Natural killer cell treated with Interleukin-12 subunit alpha and Interleukin-12 subunit beta and Interleukin-15 and Interleukin-18, amount 100 ng/mL, for 72 hours (primary cell): ENCODE results near the gene OLFM2. TPM values are rescaled to one million over a fixed set of nuclear protein-coding genes. Genes with fewer than 3 reads are reported as not detected.
"Not testable (repeated sequence)": the region's sequence is repeated elsewhere in the genome, so short reads cannot be mapped to it uniquely, and the experiment has no call there.

Source experiments
- ATAC-seq, 2 donors: fragments of 150-1000 bp; cut with Tn5 transposase in 1 of 2; sonication (Bioruptor Pico), chemical (Tn5 transposase) in 1 of 2; 2 replicates each; pipeline ENCODE4 v1.10.0; 2021
- DNase-seq: peaks from one replicate; pipeline ENCODE4 v3.0.0; 2022; ENCODE audit warnings: low spot score
- H3K27ac Mint-ChIP-seq, 2 donors: 1 replicate in 1 of 2; 2 replicates in 1 of 2; pipeline ENCODE4 v1.8.0; 2022; ENCODE audit warnings: mixed read lengths in 2 of 2, mild to moderate bottlenecking in 1 of 2, moderate library complexity in 1 of 2
- H3K27me3 Mint-ChIP-seq, 2 donors: 1 replicate in 1 of 2; 2 replicates in 1 of 2; pipeline ENCODE4 v1.8.0; 2022; ENCODE audit warnings: mixed read lengths in 2 of 2
- H3K36me3 Mint-ChIP-seq: one replicate; pipeline ENCODE4 v1.8.0; 2022; ENCODE audit warnings: mixed read lengths
- H3K4me1 Mint-ChIP-seq, 2 donors: 1 replicate in 1 of 2; 2 replicates in 1 of 2; pipeline ENCODE4 v1.8.0; 2022; ENCODE audit warnings: low read depth in 2 of 2, mixed read lengths in 2 of 2, mild to moderate bottlenecking in 1 of 2
- H3K4me3 Mint-ChIP-seq: one replicate; pipeline ENCODE4 v1.8.0; 2022; ENCODE audit warnings: mixed read lengths
- H3K9me3 Mint-ChIP-seq: 2 replicates; pipeline ENCODE4 v1.8.0; 2022; ENCODE audit warnings: mixed read lengths
- total RNA-seq, 2 donors: library from RNA; stranded (reverse); gene quantifications; one replicate each; pipeline ENCODE4 v1.2.3, GENCODE V29; 2022

The OLFM2 gene
- total RNA-seq, 2 donors from 2014 or later = not detected

- peak overlapping the region; percentile 88 for H3K4me3 Mint-ChIP-seq
- H3K4me1 Mint-ChIP-seq = peaks cover 12 to 15% of the 10 kb centered on the region in 2 donors
- DNase-seq = no peak
- peak in 1 of 2 donors; percentile 0 for ATAC-seq
- H3K27me3 Mint-ChIP-seq = no peaks in the 10 kb centered on the region
- peak overlapping the region; percentile 35 to 75 for H3K27ac Mint-ChIP-seq
- no peaks in the 10 kb centered on the region for H3K36me3 Mint-ChIP-seq
- no peaks in the 10 kb centered on the region for H3K9me3 Mint-ChIP-seq
Observed at GRCh38 chr19:9835507-9835949, 100.8 kb downstream of the OLFM2 start.

GRCh38 chr19:9834726-9835506 lies 101.4 kb downstream of the OLFM2 start, which contains the start of gene PIN1:
Gene PIN1 (plus strand): TSS chr19:9835318. CDS start chr19:9835345, 27 bp downstream.
- Mint-ChIP-seq H3K36me3 (no peaks in the 10 kb centered on the region), H3K9me3 (no peaks in the 10 kb centered on the region), H3K4me3 (peak within 1 kb of the TSS; percentile 88), H3K27ac (peak within 1 kb of the TSS; percentile 45 to 75), H3K4me1 (peaks cover 12 to 15% of the 10 kb centered on the region in 2 donors), H3K27me3 (no peaks in the 10 kb centered on the region)
- peak; percentile 98 to 99 for ATAC-seq
- peak; percentile 99 for DNase-seq

GRCh38 chr19:9834307-9834725 lies 102.0 kb downstream of the OLFM2 start:
- ATAC-seq (no peak), DNase-seq (no peak)
- Mint-ChIP-seq H3K9me3 (no peaks in the 10 kb centered on the region), H3K36me3 (no peaks in the 10 kb centered on the region), H3K4me3 (peak overlapping the region; percentile 74), H3K27me3 (no peaks in the 10 kb centered on the region), H3K4me1 (peaks cover 12 to 15% of the 10 kb centered on the region in 2 donors), H3K27ac (peak overlapping the region; percentile 45 to 68)

GRCh38 chr19:9828551-9829063 lies 107.7 kb downstream of the OLFM2 start:
- no peak for DNase-seq
- Mint-ChIP-seq H3K4me1 (peaks cover 11 to 22% of the 10 kb centered on the region in 2 donors), H3K9me3 (no peaks in the 10 kb centered on the region)

GRCh38 chr19:9827289-9828238 lies 108.8 kb downstream of the OLFM2 start, which contains the start of gene UBL5:
Gene UBL5 (plus strand): TSS chr19:9827918. CDS start chr19:9828338, 420 bp downstream.
- H3K4me1 Mint-ChIP-seq = peaks cover 11 to 23% of the 10 kb centered on the region in 2 donors
- peak within 1 kb of the TSS; percentile 96 for H3K4me3 Mint-ChIP-seq
- peak; percentile 91 for DNase-seq

More at GRCh38 chr19:9828551-9829063, 107.7 kb downstream of the OLFM2 start:
- Mint-ChIP-seq H3K36me3 (no peaks in the 10 kb centered on the region), H3K27ac (peak overlapping the region; percentile 81 to 93), H3K4me3 (peak overlapping the region; percentile 96), H3K27me3 (no peaks in the 10 kb centered on the region)
- no peak for ATAC-seq

GRCh38 chr19:9823816-9824215 lies 112.5 kb downstream of the OLFM2 start:
- no peaks in the 10 kb centered on the region for H3K27me3 Mint-ChIP-seq
- no peak for ATAC-seq

More at GRCh38 chr19:9827289-9828238, 108.8 kb downstream of the OLFM2 start, which contains the start of gene UBL5:
- Mint-ChIP-seq H3K36me3 (no peaks in the 10 kb centered on the region), H3K27me3 (no peaks in the 10 kb centered on the region), H3K9me3 (no peaks in the 10 kb centered on the region), H3K27ac (peak within 1 kb of the TSS; percentile 81 to 93)
- ATAC-seq = peak; percentile 98 to 99

GRCh38 chr19:9820034-9820433 lies 116.3 kb downstream of the OLFM2 start:
- Mint-ChIP-seq H3K27ac (peak overlapping the region; percentile 82 to 83), H3K4me3 (peak overlapping the region; percentile 89), H3K4me1 (peaks cover 17 to 24% of the 10 kb centered on the region in 2 donors)
- not testable (repeated sequence) for H3K36me3 Mint-ChIP-seq, DNase-seq, H3K9me3 Mint-ChIP-seq, ATAC-seq, H3K27me3 Mint-ChIP-seq

More at GRCh38 chr19:9823816-9824215, 112.5 kb downstream of the OLFM2 start:
- no peaks in the 10 kb centered on the region for H3K9me3 Mint-ChIP-seq
- H3K4me3 Mint-ChIP-seq = no peak overlapping the region
- H3K27ac Mint-ChIP-seq = no peak overlapping the region
- no peak for DNase-seq
- H3K4me1 Mint-ChIP-seq = peaks cover 10 to 25% of the 10 kb centered on the region in 2 donors
- H3K36me3 Mint-ChIP-seq = no peaks in the 10 kb centered on the region

- DNase-seq = no peak
- peaks cover 22 to 28% of the 10 kb centered on the region in 2 donors for H3K4me1 Mint-ChIP-seq
- H3K27ac Mint-ChIP-seq = peak overlapping the region; percentile 82 to 83
- peaks cover 10% of the 10 kb centered on the region for H3K36me3 Mint-ChIP-seq
- no peaks in the 10 kb centered on the region for H3K27me3 Mint-ChIP-seq
- H3K4me3 Mint-ChIP-seq = peak overlapping the region; percentile 89
- no peaks in the 10 kb centered on the region for H3K9me3 Mint-ChIP-seq
- ATAC-seq = no peak
Observed at GRCh38 chr19:9819596-9819909, 116.8 kb downstream of the OLFM2 start.

- Mint-ChIP-seq H3K4me1 (peaks cover 22 to 29% of the 10 kb centered on the region in 2 donors), H3K27me3 (no peaks in the 10 kb centered on the region), H3K9me3 (no peaks in the 10 kb centered on the region), H3K4me3 (peak within 1 kb of the TSS; percentile 89), H3K36me3 (peaks cover 10% of the 10 kb centered on the region), H3K27ac (peak within 1 kb of the TSS; percentile 82 to 83)
- ATAC-seq = peak; percentile 95
- peak; percentile 100 for DNase-seq
Observed at GRCh38 chr19:9818734-9819595, 117.3 kb downstream of the OLFM2 start, which contains the start of gene FBXL12. Gene FBXL12 (minus strand): TSS chr19:9819079. CDS start chr19:9818813, 266 bp downstream.

- Mint-ChIP-seq H3K36me3 (peaks cover 10% of the 10 kb centered on the region), H3K9me3 (no peaks in the 10 kb centered on the region), H3K4me3 (peak overlapping the region; percentile 89), H3K4me1 (peaks cover 22 to 28% of the 10 kb centered on the region in 2 donors), H3K27ac (peak overlapping the region; percentile 82 to 83), H3K27me3 (no peaks in the 10 kb centered on the region)
- DNase-seq (no peak), ATAC-seq (no peak)
Observed at GRCh38 chr19:9818175-9818733, 118.1 kb downstream of the OLFM2 start.

- no peak overlapping the region for H3K27ac Mint-ChIP-seq
- H3K4me3 Mint-ChIP-seq = no peak overlapping the region
- ATAC-seq = no peak
- no peak for DNase-seq
- H3K36me3 Mint-ChIP-seq = peaks cover 7% of the 10 kb centered on the region
- H3K4me1 Mint-ChIP-seq = peaks cover 5 to 10% of the 10 kb centered on the region in 2 donors
- no peaks in the 10 kb centered on the region for H3K9me3 Mint-ChIP-seq
- H3K27me3 Mint-ChIP-seq = no peaks in the 10 kb centered on the region
Observed at GRCh38 chr19:9811139-9811538, 125.2 kb downstream of the OLFM2 start.
